ENCODE data around the gene TNFRSF25.

- TF ChIP-seq, protein P1, sequence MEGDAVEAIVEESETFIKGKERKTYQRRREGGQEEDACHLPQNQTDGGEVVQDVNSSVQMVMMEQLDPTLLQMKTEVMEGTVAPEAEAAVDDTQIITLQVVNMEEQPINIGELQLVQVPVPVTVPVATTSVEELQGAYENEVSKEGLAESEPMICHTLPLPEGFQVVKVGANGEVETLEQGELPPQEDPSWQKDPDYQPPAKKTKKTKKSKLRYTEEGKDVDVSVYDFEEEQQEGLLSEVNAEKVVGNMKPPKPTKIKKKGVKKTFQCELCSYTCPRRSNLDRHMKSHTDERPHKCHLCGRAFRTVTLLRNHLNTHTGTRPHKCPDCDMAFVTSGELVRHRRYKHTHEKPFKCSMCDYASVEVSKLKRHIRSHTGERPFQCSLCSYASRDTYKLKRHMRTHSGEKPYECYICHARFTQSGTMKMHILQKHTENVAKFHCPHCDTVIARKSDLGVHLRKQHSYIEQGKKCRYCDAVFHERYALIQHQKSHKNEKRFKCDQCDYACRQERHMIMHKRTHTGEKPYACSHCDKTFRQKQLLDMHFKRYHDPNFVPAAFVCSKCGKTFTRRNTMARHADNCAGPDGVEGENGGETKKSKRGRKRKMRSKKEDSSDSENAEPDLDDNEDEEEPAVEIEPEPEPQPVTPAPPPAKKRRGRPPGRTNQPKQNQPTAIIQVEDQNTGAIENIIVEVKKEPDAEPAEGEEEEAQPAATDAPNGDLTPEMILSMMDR (IDR thresholded peaks at IDR 0.05): no peak
- no peak for TF ChIP-seq POLR2A (IDR thresholded peaks at IDR 0.05)
Measured at GRCh38 chr1:6497215-6497866, 31.4 kb upstream of the TNFRSF25 start.
